Neural progenitor cell (in vitro differentiated cells): Measurements from ENCODE around the gene RGS7. TPM values are rescaled to one million over a fixed set of nuclear protein-coding genes. Genes with fewer than 3 reads are reported as not detected.

Experiments
- DNase-seq: peaks from one replicate; pipeline ENCODE4 v3.0.0-alpha.2; 2016; ENCODE audit warnings: low spot score
- H2AFZ ChIP-seq: fragments of 200-600 bp; sonication (generic); replicated peaks from 2 replicates; pipeline ENCODE4 v1.6.1; 2016; ENCODE audit warnings: antibody characterized with exemption
- H3F3A ChIP-seq: fragments of 200-600 bp; sonication (generic); 2 replicates; pipeline ENCODE4 v1.6.1; 2016; ENCODE audit warnings: antibody characterized with exemption, low read depth
- H3K27ac ChIP-seq: fragments of 200-600 bp; sonication (generic); 2 replicates; pipeline ENCODE4 v1.5.1; 2016; ENCODE audit warnings: mild to moderate bottlenecking
- H3K27me3 ChIP-seq: fragments of 200-600 bp; sonication (generic); 2 replicates; pipeline ENCODE4 v1.6.1; 2016; ENCODE audit warnings: mild to moderate bottlenecking, moderate library complexity
- H3K36me3 ChIP-seq: fragments of 200-600 bp; sonication (generic); 2 replicates; pipeline ENCODE4 v1.5.1; 2016
- H3K4me1 ChIP-seq: fragments of 200-600 bp; sonication (generic); 2 replicates; pipeline ENCODE4 v1.6.1; 2016; ENCODE audit warnings: mixed run types
- H3K4me2 ChIP-seq: fragments of 200-600 bp; sonication (generic); 2 replicates; pipeline ENCODE4 v1.6.1; 2016
- H3K4me3 ChIP-seq: fragments of 200-600 bp; sonication (generic); 2 replicates; pipeline ENCODE4 v1.5.1; 2016
- H3K79me2 ChIP-seq: fragments of 200-600 bp; sonication (generic); 2 replicates; pipeline ENCODE4 v1.6.1; 2016; ENCODE audit warnings: low read depth
- H3K9ac ChIP-seq: fragments of 200-600 bp; sonication (generic); 2 replicates; pipeline ENCODE4 v1.6.1; 2016
- H3K9me3 ChIP-seq: fragments of 200-600 bp; sonication (generic); 2 replicates; pipeline ENCODE4 v1.5.1; 2016; ENCODE audit warnings: low read depth
- H4K20me1 ChIP-seq: fragments of 200-600 bp; sonication (generic); 2 replicates; pipeline ENCODE4 v1.6.1; 2016; ENCODE audit warnings: low read depth
- H3K27ac Mint-ChIP-seq: 3 replicates; pipeline ENCODE4 v1.8.0; 2021; ENCODE audit warnings: mixed read lengths
- H3K27me3 Mint-ChIP-seq: 2 replicates; pipeline ENCODE4 v1.8.0; 2022; ENCODE audit warnings: low read depth, mild to moderate bottlenecking, inconsistent platforms, moderate library complexity, mixed read lengths; ENCODE audit not compliant: insufficient read depth
- H3K36me3 Mint-ChIP-seq: 3 replicates; pipeline ENCODE4 v1.8.0; 2021; ENCODE audit warnings: mixed read lengths
- H3K4me1 Mint-ChIP-seq: 3 replicates; pipeline ENCODE4 v1.8.0; 2021; ENCODE audit warnings: mixed read lengths
- H3K4me3 Mint-ChIP-seq: 3 replicates; pipeline ENCODE4 v1.8.0; 2021; ENCODE audit warnings: mild to moderate bottlenecking, moderate library complexity, mixed read lengths
- H3K9me3 Mint-ChIP-seq: 3 replicates; pipeline ENCODE4 v1.8.0; 2020; ENCODE audit warnings: mixed read lengths
- CTCF ChIP-seq: fragments of 200-600 bp; sonication (generic); IDR thresholded peaks from 2 replicates; pipeline ENCODE4 v1.5.1; 2017; ENCODE audit warnings: antibody characterized with exemption, mild to moderate bottlenecking
- EZH2 ChIP-seq: fragments of 200-600 bp; sonication (generic); IDR thresholded peaks from 2 replicates; pipeline ENCODE4 v1.6.1; 2017; ENCODE audit warnings: antibody characterized with exemption, mild to moderate bottlenecking, moderate library complexity
- EZH2phosphoT487 ChIP-seq: fragments of 200-600 bp; sonication (generic); IDR thresholded peaks from 2 replicates; pipeline ENCODE4 v1.6.1; 2017; ENCODE audit warnings: antibody characterized with exemption
- total RNA-seq: library from RNA; depleted of rRNA; stranded (reverse); fragments of >200 nt; gene quantifications from 2 replicates; pipeline ENCODE4 v1.2.3, GENCODE V29; 2015; ENCODE audit warnings: low replicate concordance

Gene RGS7
- total RNA-seq, 1 donor from 2014 or later, result not detected

GRCh38 chr1:241208910-241209379 is 148.1 kb downstream of the RGS7 start:
- Histone ChIP-seq H3K36me3 (no peaks in the 10 kb centered on the region), H3K4me3 (no peak overlapping the region), H3K27me3 (no peaks in the 10 kb centered on the region), H3K4me2 (no peak overlapping the region), H2AFZ (no peak overlapping the region), H3K9me3 (no peaks in the 10 kb centered on the region), H4K20me1 (no peaks in the 10 kb centered on the region), H3K27ac (no peak overlapping the region), H3K79me2 (no peaks in the 10 kb centered on the region), H3K4me1 (no peaks in the 10 kb centered on the region), H3K9ac (no peak overlapping the region), H3F3A (no peaks in the 10 kb centered on the region)
- Mint-ChIP-seq H3K4me3 (no peak overlapping the region), H3K27me3 (peaks cover 2% of the 10 kb centered on the region), H3K27ac (no peak overlapping the region), H3K9me3 (no peaks in the 10 kb centered on the region), H3K36me3 (no peaks in the 10 kb centered on the region), H3K4me1 (no peaks in the 10 kb centered on the region)
- no peak for DNase-seq
- TF ChIP-seq CTCF (no peak), EZH2phosphoT487 (no peak), EZH2 (no peak)

- Mint-ChIP-seq H3K9me3 (no peaks in the 10 kb centered on the region), H3K4me1 (peaks cover 10% of the 10 kb centered on the region), H3K27ac (no peak overlapping the region), H3K27me3 (peaks cover 2% of the 10 kb centered on the region), H3K36me3 (no peaks in the 10 kb centered on the region), H3K4me3 (no peak overlapping the region)
- no peak for DNase-seq
- H3K9ac ChIP-seq, result no peak overlapping the region
- H3K27me3 ChIP-seq, result no peaks in the 10 kb centered on the region
- no peaks in the 10 kb centered on the region for H3K9me3 ChIP-seq
- H2AFZ ChIP-seq, result no peak overlapping the region
- H3K4me2 ChIP-seq, result no peak overlapping the region
- no peaks in the 10 kb centered on the region for H3K36me3 ChIP-seq
- no peaks in the 10 kb centered on the region for H3F3A ChIP-seq
- no peaks in the 10 kb centered on the region for H3K79me2 ChIP-seq
- no peaks in the 10 kb centered on the region for H4K20me1 ChIP-seq
- TF ChIP-seq EZH2phosphoT487 (no peak), EZH2 (no peak), CTCF (no peak)
- H3K4me1 ChIP-seq, result peaks cover 8% of the 10 kb centered on the region
- H3K27ac ChIP-seq, result no peak overlapping the region
- H3K4me3 ChIP-seq, result no peak overlapping the region
Observed at GRCh38 chr1:241203817-241204216, 153.2 kb downstream of the RGS7 start.

- no peaks in the 10 kb centered on the region for H3K79me2 ChIP-seq
- Mint-ChIP-seq H3K9me3 (no peaks in the 10 kb centered on the region), H3K36me3 (no peaks in the 10 kb centered on the region), H3K4me1 (peaks cover 10% of the 10 kb centered on the region), H3K27me3 (no peaks in the 10 kb centered on the region), H3K4me3 (no peak overlapping the region), H3K27ac (peak overlapping the region; percentile 15)
- no peaks in the 10 kb centered on the region for H3F3A ChIP-seq
- H4K20me1 ChIP-seq, result no peaks in the 10 kb centered on the region
- H3K4me2 ChIP-seq, result no peak overlapping the region
- H3K9ac ChIP-seq, result no peak overlapping the region
- H3K4me3 ChIP-seq, result no peak overlapping the region
- no peaks in the 10 kb centered on the region for H3K36me3 ChIP-seq
- H3K27me3 ChIP-seq, result no peaks in the 10 kb centered on the region
- H3K27ac ChIP-seq, result no peak overlapping the region
- H3K4me1 ChIP-seq, result peaks cover 8% of the 10 kb centered on the region
- TF ChIP-seq CTCF, result no peak
- no peak for TF ChIP-seq EZH2
- no peak for TF ChIP-seq EZH2phosphoT487
- no peaks in the 10 kb centered on the region for H3K9me3 ChIP-seq
- peak overlapping the region; percentile 15 for H2AFZ ChIP-seq
- DNase-seq, result no peak
Observed at GRCh38 chr1:241202401-241202800, 154.6 kb downstream of the RGS7 start.
